ENCODE results near the gene RNPC3.

DNA sequence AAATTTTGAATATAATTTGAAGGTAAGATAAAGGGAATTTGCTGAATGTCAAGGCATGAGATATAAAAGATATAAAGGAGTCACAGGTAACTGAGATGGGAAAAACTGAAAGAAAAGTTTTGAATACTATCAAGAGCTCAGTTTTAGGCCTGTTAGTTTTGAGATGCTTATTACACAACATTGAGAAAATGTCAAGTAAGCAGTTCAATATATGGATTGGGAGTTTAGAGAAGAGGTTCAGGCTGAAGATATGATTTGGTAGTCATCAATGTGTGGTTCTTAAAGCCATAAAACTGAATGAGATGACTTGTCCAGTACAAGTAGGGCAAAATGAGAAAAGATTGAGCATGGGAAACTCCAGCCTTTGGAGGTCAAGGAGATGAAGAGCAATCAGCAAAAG lies 4.7 kb upstream of the RNPC3 start:
- TF ChIP-seq POLR2A (IDR thresholded peaks at IDR 0.05; ENCODE audit: low read length) (no peak), SMC3 (IDR thresholded peaks at IDR 0.05) (no peak)
